A549 (cell line): ENCODE measurements around the gene TRIM15. TPM values are rescaled to one million over a fixed set of nuclear protein-coding genes. Genes with fewer than 3 reads are reported as not detected.

ENCODE experiments used
- ATAC-seq, 2 experiments: fragments of 200-7000 bp in 1 of 2; fragments of >200 bp in 1 of 2; cut with Nextera tagmentation in 1 of 2; cut with Tn5 transposase in 1 of 2; 3 replicates each; pipeline versions ENCODE4 v1.8.0 to v1.9.1; 2018 to 2020; ENCODE audit warnings: mild to moderate bottlenecking in 1 of 2, moderate library complexity in 1 of 2
- CTCF ChIA-PET: fragments of 300-600 bp; sonication (Branson Sonifier 250); formaldehyde crosslinking; extraction: SDS; loops from one replicate; lab custom pipeline; 2021; ENCODE audit warnings: antibody characterized with exemption, inconsistent platforms; lab: Yijun Ruan, JAX
- POLR2A ChIA-PET: fragments of 350-600 bp; formaldehyde crosslinking; extraction: SDS; loops from one replicate; lab custom pipeline; 2021; ENCODE audit warnings: antibody characterized with exemption, inconsistent platforms; lab: Yijun Ruan, JAX
- DNase-seq, 2 experiments: peaks; one replicate each; pipeline versions ENCODE4 v3.0.0 to v3.0.0-alpha.2; 2011 to 2016; ENCODE audit warnings: low read depth in 1 of 2, low spot score in 1 of 2
- FAIRE-seq: peaks from 2 replicates; lab custom pipeline; 2011; peaks lifted over from hg19 to GRCh38; lab: Jason Lieb, UNC
- H3K27ac ChIP-seq, 2 experiments: fragments of >200 bp; sonication (Bioruptor Twin); formaldehyde crosslinking; 3 replicates each; pipeline ENCODE4 v1.5.1; 2016 to 2017
- H3K4me1 ChIP-seq: fragments of >200 bp; sonication (Bioruptor Twin); formaldehyde crosslinking; 3 replicates; pipeline ENCODE4 v1.6.1; 2016
- H3K4me2 ChIP-seq: fragments of >200 bp; sonication (Bioruptor Twin); formaldehyde crosslinking; 3 replicates; pipeline ENCODE4 v1.6.1; 2016
- H3K4me3 ChIP-seq: fragments of >200 bp; sonication (Bioruptor Twin); formaldehyde crosslinking; 3 replicates; pipeline ENCODE4 v1.5.1; 2016
- H3K9me3 ChIP-seq: fragments of >200 bp; sonication (Bioruptor Twin); formaldehyde crosslinking; 3 replicates; pipeline ENCODE4 v1.6.1; 2016
- CEBPB ChIP-seq, 2 experiments: fragments of >200 bp in 1 of 2; sonication (Bioruptor Twin) in 1 of 2; formaldehyde crosslinking in 1 of 2; IDR thresholded peaks; 2 replicates each; pipeline ENCODE4 v1.6.1; 2012 to 2016
- CHD2 ChIP-seq: fragments of 150-350 bp; IDR thresholded peaks from 2 replicates; pipeline ENCODE4 v1.6.1; 2014; ENCODE audit warnings: low read length; ENCODE audit not compliant: partially characterized antibody
- EHF ChIP-seq: fragments of 250-450 bp; sonication (Bioruptor Pico); IDR thresholded peaks from 2 replicates; pipeline ENCODE4 v1.5.0; 2020; ENCODE audit warnings: mild to moderate bottlenecking
- FOSL2 ChIP-seq, 2 experiments: fragments of 450-650 bp in 1 of 2; fragments of >200 bp in 1 of 2; sonication (Bioruptor Twin) in 1 of 2; formaldehyde crosslinking; IDR thresholded peaks; 2 replicates each; pipeline versions ENCODE4 v1.5.0 to v1.6.1; 2016 to 2020; ENCODE audit warnings: mild to moderate bottlenecking in 1 of 2, moderate library complexity in 1 of 2
- FOXS1 ChIP-seq: fragments of 250-450 bp; sonication (Bioruptor Pico); IDR thresholded peaks from 2 replicates; pipeline ENCODE4 v1.5.0; 2020; ENCODE audit warnings: mild to moderate bottlenecking, moderate library complexity
- HDAC2 ChIP-seq: fragments of 200-600 bp; sonication (generic); IDR thresholded peaks from 2 replicates; pipeline ENCODE4 v1.6.1; 2016
- HOXB13 ChIP-seq: fragments of 250-450 bp; sonication (Bioruptor Pico); IDR thresholded peaks from 2 replicates; pipeline ENCODE4 v1.5.0; 2020; ENCODE audit warnings: low read depth, mild to moderate bottlenecking, moderate library complexity
- HOXB5 ChIP-seq: fragments of 250-450 bp; sonication (Bioruptor Pico); IDR thresholded peaks from 2 replicates; pipeline ENCODE4 v1.5.0; 2020; ENCODE audit warnings: mild to moderate bottlenecking, moderate library complexity
- JUNB ChIP-seq: fragments of >200 bp; sonication (Bioruptor Twin); formaldehyde crosslinking; IDR thresholded peaks from 2 replicates; pipeline ENCODE4 v1.6.1; 2016
- MAFK ChIP-seq: fragments of 450-650 bp; IDR thresholded peaks from 2 replicates; pipeline ENCODE4 v1.6.1; 2014; ENCODE audit not compliant: partially characterized antibody
- NPAS2 ChIP-seq: fragments of 250-450 bp; sonication (Bioruptor Pico); IDR thresholded peaks from 2 replicates; pipeline ENCODE4 v1.8.0; 2022; ENCODE audit warnings: mild to moderate bottlenecking, moderate library complexity, borderline replicate concordance
- RAD21 ChIP-seq, 2 experiments: fragments of >200 bp in 1 of 2; sonication (Bioruptor Twin) in 1 of 2; formaldehyde crosslinking in 1 of 2; IDR thresholded peaks in 1 of 2; conservative IDR thresholded peaks in 1 of 2; 2 replicates in 1 of 2; 3 replicates in 1 of 2; pipeline ENCODE4 v1.6.1; 2012 to 2018; ENCODE audit warnings: inconsistent platforms in 1 of 2
- RCOR1 ChIP-seq: fragments of 150-350 bp; IDR thresholded peaks from 2 replicates; pipeline ENCODE4 v1.6.1; 2014; ENCODE audit warnings: antibody characterized with exemption, low read length, low read depth
- SREBF2 ChIP-seq: fragments of 450-650 bp; IDR thresholded peaks from 2 replicates; pipeline ENCODE4 v1.6.1; 2014; ENCODE audit warnings: mild to moderate bottlenecking, moderate library complexity
- TFCP2L1 ChIP-seq: fragments of 250-450 bp; sonication (Bioruptor Pico); IDR thresholded peaks from 2 replicates; pipeline ENCODE4 v1.5.0; 2021; ENCODE audit warnings: mild to moderate bottlenecking
- ZNF302 ChIP-seq: fragments of 250-450 bp; sonication (Bioruptor Pico); IDR thresholded peaks from 2 replicates; pipeline ENCODE4 v1.9.0; 2021; ENCODE audit warnings: inconsistent platforms, mild to moderate bottlenecking, moderate library complexity
- WGBS: methylation state at CpG from one replicate; pipeline ENCODE4 v1.1.6; 2017; ENCODE audit errors: missing lambda C conversion rate; 5-methylcytosine and 5-hydroxymethylcytosine counted together
- polyA plus RNA-seq, 4 experiments: library from polyadenylated mRNA; depleted of rRNA in 3 of 4; stranded (reverse); fragments of >200 nt; fragmentation: RNase III in 1 of 4; extraction: RNeasy Plus Mini Kit Qiagen cat#74134 plus additional on column Dnase treatment in 1 of 4; gene quantifications; 2 replicates in 3 of 4; 3 replicates in 1 of 4; pipeline ENCODE4 v1.2.3, GENCODE V29; 2011 to 2017
- TF ChIP-seq, protein P1 (sequence below): IDR thresholded peaks from 2 replicates; pipeline ENCODE4 v1.6.1; 2012; ENCODE audit warnings: low read depth, borderline replicate concordance
- TF ChIP-seq, protein P2 (sequence below): fragments of 250-450 bp; sonication (Bioruptor Pico); IDR thresholded peaks from 2 replicates; pipeline ENCODE4 v1.5.0; 2021; ENCODE audit warnings: mild to moderate bottlenecking, moderate library complexity, borderline replicate concordance
- TF ChIP-seq, protein P3 (sequence below): IDR thresholded peaks from 2 replicates; pipeline ENCODE4 v1.6.1; 2012
- TF ChIP-seq, protein P4 (sequence below): fragments of 250-450 bp; sonication (Bioruptor Pico); IDR thresholded peaks from 2 replicates; pipeline ENCODE4 v1.5.0; 2020; ENCODE audit warnings: low read depth, mild to moderate bottlenecking, moderate library complexity

The TRIM15 gene
- polyA plus RNA-seq, 2 of the 4 experiments (the other 2 are of a cell fraction) = 0.09 to 0.37 TPM

DNA sequence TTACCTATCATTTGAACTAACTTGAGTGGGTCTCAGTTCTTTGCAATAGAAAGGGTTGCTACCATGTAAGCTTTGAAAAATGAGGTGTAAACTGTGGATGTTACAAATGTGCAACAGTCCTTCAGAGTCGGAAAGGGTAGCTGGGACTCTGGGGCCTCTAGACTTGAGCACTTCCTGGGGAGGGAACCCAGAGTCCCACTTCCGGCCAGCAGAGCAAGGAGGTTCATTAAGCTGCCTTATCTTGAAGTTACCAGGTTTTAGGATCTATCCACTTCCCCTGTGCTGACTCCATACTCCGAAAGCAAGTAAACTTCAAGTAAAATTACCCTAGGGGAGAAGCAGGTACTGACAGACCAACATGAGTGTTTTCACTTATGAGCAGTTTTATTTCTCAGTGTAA lies 11.8 kb upstream of the TRIM15 start:
- WGBS = 77% methylated on average over 3 of the region's 3 CpGs
- ChIA-PET POLR2A (no interaction called here), CTCF (interaction anchor here (0.7 to 1.9 kb wide), 3 partner anchors 11 to 27 kb away, joined by 3 to 6 read pairs (median 3); no protein-coding TSS in a partner anchor)
- FAIRE-seq = no peak
- Histone ChIP-seq H3K9me3 (no peaks in the 10 kb centered on the region), H3K4me2 (no peak overlapping the region), H3K4me1 (peaks cover 29% of the 10 kb centered on the region), H3K4me3 (no peak overlapping the region), H3K27ac (no peak overlapping the region)
- no peak for ATAC-seq
- no peak for DNase-seq
- TF ChIP-seq EHF (CRISPR knock-in tag) = no peak

DNA sequence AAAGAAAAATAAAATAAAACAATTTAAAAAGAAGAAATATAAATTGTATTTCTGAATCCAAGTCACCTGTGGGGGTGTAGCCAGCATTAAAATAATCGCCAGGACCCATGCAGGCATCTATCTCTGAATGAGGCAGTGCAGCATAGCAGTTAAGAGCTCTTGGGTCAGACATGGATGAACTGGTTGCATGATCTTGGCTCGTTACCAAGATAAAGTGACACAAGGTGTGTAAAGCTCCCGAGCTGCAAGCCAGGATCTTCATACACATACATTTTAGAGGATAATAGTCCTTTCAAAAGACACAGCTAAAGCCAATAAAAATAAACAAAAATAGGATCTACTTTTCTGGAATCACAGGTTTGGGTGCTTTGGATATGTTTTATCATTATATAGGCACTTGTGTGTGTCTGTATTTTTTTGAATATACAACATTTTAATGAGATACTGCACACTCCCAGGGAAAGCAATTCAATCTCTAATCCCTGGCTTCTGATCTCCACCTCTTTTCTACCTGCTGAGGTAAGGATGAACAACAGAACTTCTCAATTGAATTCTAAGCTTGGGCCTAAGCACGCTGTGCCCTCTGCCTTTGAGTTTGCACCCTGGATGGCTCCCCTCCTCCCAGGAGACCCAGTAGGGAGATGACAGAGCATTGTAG lies 11.2 kb upstream of the TRIM15 start:
- FAIRE-seq (no peak), DNase-seq (no peak), ATAC-seq (no peak)
- Histone ChIP-seq H3K27ac (no peak overlapping the region), H3K4me3 (no peak overlapping the region), H3K4me1 (peaks cover 33% of the 10 kb centered on the region), H3K4me2 (no peak overlapping the region), H3K9me3 (no peaks in the 10 kb centered on the region)
- ChIA-PET CTCF (interaction anchor here (0.7 to 1.9 kb wide), 3 partner anchors 11 to 27 kb away, joined by 3 to 6 read pairs (median 3); no protein-coding TSS in a partner anchor), POLR2A (no interaction called here)
- WGBS = 43% methylated on average over 4 of the region's 4 CpGs
- TF ChIP-seq MAFK (no peak), HOXB5 (CRISPR knock-in tag) (no peak), RCOR1 (no peak), NPAS2 (CRISPR knock-in tag) (no peak), RAD21 (conservative IDR thresholded peaks at IDR 0.05 in 1 of 2, IDR thresholded peaks at IDR 0.05 in 1 of 2) (no peak), FOXS1 (CRISPR knock-in tag) (no peak), HDAC2 (no peak), HOXB13 (CRISPR knock-in tag) (no peak), CEBPB (IDR thresholded peaks at IDR 0.05) (no peak), TFCP2L1 (CRISPR knock-in tag) (no peak), CHD2 (no peak), FOSL2 (IDR thresholded peaks at IDR 0.05) (no peak), FOSL2 (CRISPR knock-in tag; IDR thresholded peaks at IDR 0.05) (no peak), ZNF302 (no peak), SREBF2 (no peak), JUNB (no peak)
- TF ChIP-seq, protein P1, sequence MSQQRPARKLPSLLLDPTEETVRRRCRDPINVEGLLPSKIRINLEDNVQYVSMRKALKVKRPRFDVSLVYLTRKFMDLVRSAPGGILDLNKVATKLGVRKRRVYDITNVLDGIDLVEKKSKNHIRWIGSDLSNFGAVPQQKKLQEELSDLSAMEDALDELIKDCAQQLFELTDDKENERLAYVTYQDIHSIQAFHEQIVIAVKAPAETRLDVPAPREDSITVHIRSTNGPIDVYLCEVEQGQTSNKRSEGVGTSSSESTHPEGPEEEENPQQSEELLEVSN = no peak
- TF ChIP-seq, protein P2, sequence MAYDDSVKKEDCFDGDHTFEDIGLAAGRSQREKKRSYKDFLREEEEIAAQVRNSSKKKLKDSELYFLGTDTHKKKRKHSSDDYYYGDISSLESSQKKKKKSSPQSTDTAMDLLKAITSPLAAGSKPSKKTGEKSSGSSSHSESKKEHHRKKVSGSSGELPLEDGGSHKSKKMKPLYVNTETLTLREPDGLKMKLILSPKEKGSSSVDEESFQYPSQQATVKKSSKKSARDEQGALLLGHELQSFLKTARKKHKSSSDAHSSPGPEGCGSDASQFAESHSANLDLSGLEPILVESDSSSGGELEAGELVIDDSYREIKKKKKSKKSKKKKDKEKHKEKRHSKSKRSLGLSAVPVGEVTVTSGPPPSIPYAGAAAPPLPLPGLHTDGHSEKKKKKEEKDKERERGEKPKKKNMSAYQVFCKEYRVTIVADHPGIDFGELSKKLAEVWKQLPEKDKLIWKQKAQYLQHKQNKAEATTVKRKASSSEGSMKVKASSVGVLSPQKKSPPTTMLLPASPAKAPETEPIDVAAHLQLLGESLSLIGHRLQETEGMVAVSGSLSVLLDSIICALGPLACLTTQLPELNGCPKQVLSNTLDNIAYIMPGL (CRISPR knock-in tag) = no peak
- TF ChIP-seq, protein P3, sequence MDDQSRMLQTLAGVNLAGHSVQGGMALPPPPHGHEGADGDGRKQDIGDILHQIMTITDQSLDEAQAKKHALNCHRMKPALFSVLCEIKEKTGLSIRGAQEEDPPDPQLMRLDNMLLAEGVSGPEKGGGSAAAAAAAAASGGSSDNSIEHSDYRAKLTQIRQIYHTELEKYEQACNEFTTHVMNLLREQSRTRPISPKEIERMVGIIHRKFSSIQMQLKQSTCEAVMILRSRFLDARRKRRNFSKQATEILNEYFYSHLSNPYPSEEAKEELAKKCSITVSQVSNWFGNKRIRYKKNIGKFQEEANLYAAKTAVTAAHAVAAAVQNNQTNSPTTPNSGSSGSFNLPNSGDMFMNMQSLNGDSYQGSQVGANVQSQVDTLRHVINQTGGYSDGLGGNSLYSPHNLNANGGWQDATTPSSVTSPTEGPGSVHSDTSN = no peak
- TF ChIP-seq, protein P4, sequence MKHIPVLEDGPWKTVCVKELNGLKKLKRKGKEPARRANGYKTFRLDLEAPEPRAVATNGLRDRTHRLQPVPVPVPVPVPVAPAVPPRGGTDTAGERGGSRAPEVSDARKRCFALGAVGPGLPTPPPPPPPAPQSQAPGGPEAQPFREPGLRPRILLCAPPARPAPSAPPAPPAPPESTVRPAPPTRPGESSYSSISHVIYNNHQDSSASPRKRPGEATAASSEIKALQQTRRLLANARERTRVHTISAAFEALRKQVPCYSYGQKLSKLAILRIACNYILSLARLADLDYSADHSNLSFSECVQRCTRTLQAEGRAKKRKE = no peak
